ENCODE results near the gene PDE6H. TPM values are rescaled to one million over a fixed set of nuclear protein-coding genes. Genes with fewer than 3 reads are reported as not detected.

Gene PDE6H
- total RNA-seq, 2 donors from 2014 or later, result not detected

DNA sequence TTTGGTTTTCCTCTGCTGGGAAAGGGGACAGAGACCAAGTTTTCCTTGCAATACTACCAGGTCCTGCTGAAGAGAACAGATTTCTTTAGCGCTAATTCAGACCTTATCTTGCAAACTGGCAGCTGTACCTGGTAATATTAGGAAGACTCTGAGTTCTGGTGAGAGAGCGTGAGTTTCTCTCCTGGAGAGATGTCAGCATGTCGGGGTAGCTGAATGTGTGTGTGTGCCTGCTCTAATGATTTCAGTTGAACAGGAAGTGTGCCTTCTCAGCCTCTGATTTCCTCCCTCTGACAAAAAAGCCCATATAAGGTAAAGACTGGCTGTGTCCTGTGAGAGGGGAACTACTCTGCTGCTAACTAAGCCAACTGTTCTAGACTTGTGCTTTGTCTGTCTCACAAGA is 24.2 kb upstream of the PDE6H start:
- no peaks in the 10 kb centered on the region for H3K27me3 ChIP-seq (ENCODE audit: control insufficient read depth, insufficient read depth, low read length, poor library complexity, severe bottlenecking)
- H3K27ac ChIP-seq (ENCODE audit: low read depth, low read length), result no peak overlapping the region
- no peak overlapping the region for H3K9ac ChIP-seq (ENCODE audit: extremely low read depth, low read length, poor library complexity, severe bottlenecking)
- H3K27ac Mint-ChIP-seq, result peak overlapping the region; percentile 93
- H3K4me1 Mint-ChIP-seq, result peaks cover 18% of the 10 kb centered on the region
- peak; percentile 68 for DNase-seq
- H3K27me3 Mint-ChIP-seq (ENCODE audit: insufficient read depth), result no peaks in the 10 kb centered on the region
- no peaks in the 10 kb centered on the region for H3K36me3 ChIP-seq (ENCODE audit: control insufficient read depth, insufficient read depth, low read length)
- H3K9me3 Mint-ChIP-seq, result no peaks in the 10 kb centered on the region
- WGBS, 2 experiments (ENCODE audit: insufficient coverage in 1 of 2, insufficient read length in 1 of 2), result 73 to 86% methylated on average over 3 of the region's 3 CpGs
- TF ChIP-seq, protein P1, sequence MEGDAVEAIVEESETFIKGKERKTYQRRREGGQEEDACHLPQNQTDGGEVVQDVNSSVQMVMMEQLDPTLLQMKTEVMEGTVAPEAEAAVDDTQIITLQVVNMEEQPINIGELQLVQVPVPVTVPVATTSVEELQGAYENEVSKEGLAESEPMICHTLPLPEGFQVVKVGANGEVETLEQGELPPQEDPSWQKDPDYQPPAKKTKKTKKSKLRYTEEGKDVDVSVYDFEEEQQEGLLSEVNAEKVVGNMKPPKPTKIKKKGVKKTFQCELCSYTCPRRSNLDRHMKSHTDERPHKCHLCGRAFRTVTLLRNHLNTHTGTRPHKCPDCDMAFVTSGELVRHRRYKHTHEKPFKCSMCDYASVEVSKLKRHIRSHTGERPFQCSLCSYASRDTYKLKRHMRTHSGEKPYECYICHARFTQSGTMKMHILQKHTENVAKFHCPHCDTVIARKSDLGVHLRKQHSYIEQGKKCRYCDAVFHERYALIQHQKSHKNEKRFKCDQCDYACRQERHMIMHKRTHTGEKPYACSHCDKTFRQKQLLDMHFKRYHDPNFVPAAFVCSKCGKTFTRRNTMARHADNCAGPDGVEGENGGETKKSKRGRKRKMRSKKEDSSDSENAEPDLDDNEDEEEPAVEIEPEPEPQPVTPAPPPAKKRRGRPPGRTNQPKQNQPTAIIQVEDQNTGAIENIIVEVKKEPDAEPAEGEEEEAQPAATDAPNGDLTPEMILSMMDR (conservative IDR thresholded peaks at IDR 0.05), result no peak
- no peaks in the 10 kb centered on the region for H3K36me3 Mint-ChIP-seq (ENCODE audit: low read depth)
- H3K4me3 Mint-ChIP-seq, result no peak overlapping the region
- H3K9me3 ChIP-seq (ENCODE audit: control insufficient read depth, low read length), result no peaks in the 10 kb centered on the region
- no peak overlapping the region for H3K4me3 ChIP-seq (ENCODE audit: low read length)
- H3K4me1 ChIP-seq (ENCODE audit: control insufficient read depth, insufficient read depth, low read length), result peaks cover 9% of the 10 kb centered on the region

DNA sequence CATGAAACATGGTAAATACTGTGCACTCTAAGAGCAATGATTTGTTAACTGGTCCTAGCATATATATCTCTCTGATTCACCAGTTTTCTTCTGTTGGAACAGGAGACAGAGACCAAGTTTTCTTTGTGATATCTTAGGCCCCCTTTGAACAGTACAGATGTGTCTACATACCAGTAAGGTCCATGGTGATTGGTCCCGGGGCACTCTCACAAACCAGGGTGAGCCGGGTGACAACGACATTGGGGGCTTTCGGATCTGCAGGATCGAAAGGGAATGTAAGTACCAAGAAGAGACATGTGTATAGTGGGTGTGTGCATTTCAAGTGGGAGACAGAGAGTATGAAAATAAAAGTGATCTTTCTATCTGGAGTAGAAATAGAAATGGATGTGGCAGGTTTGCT is 23.2 kb upstream of the PDE6H start:
- Mint-ChIP-seq H3K27me3 (ENCODE audit: insufficient read depth) (no peaks in the 10 kb centered on the region), H3K36me3 (ENCODE audit: low read depth) (no peaks in the 10 kb centered on the region), H3K27ac (no peak overlapping the region), H3K4me1 (peaks cover 18% of the 10 kb centered on the region), H3K4me3 (no peak overlapping the region), H3K9me3 (no peaks in the 10 kb centered on the region)
- WGBS, 2 experiments (ENCODE audit: insufficient coverage in 1 of 2, insufficient read length in 1 of 2), result 98% methylated on average over 5 of the region's 5 CpGs
- Histone ChIP-seq H3K27me3 (ENCODE audit: control insufficient read depth, insufficient read depth, low read length, poor library complexity, severe bottlenecking) (no peaks in the 10 kb centered on the region), H3K9ac (ENCODE audit: extremely low read depth, low read length, poor library complexity, severe bottlenecking) (no peak overlapping the region), H3K36me3 (ENCODE audit: control insufficient read depth, insufficient read depth, low read length) (no peaks in the 10 kb centered on the region), H3K4me1 (ENCODE audit: control insufficient read depth, insufficient read depth, low read length) (peaks cover 9% of the 10 kb centered on the region), H3K9me3 (ENCODE audit: control insufficient read depth, low read length) (no peaks in the 10 kb centered on the region), H3K4me3 (ENCODE audit: low read length) (no peak overlapping the region), H3K27ac (ENCODE audit: low read depth, low read length) (no peak overlapping the region)
- DNase-seq, result no peak
- TF ChIP-seq, protein P1 (conservative IDR thresholded peaks at IDR 0.05), result no peak

DNA sequence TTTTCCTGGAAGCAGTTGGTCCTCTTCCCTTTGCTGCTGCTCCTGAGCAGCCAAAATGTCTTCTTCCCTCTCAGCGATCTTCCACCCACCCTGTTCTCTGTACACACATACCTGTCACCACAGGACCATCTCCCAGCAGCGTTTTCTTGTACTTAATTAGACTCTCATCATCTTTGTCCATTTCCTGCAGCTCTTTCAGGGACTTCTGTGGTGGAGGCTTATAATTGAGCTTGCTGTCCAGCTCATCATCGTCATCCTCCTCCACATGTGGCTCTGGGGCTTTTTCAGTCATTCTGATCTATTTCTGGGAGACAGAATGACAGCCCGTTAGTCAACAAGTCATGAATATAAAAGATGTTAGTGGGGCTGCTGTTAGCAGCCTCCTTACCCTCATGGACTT is 22.4 kb upstream of the PDE6H start:
- WGBS, 2 experiments (ENCODE audit: insufficient coverage in 1 of 2, insufficient read length in 1 of 2), result 92 to 95% methylated on average over 2 to 4 of the region's 4 CpGs
- no peaks in the 10 kb centered on the region for H3K36me3 ChIP-seq (ENCODE audit: control insufficient read depth, insufficient read depth, low read length)
- H3K27ac ChIP-seq (ENCODE audit: low read depth, low read length), result no peak overlapping the region
- Mint-ChIP-seq H3K27ac (no peak overlapping the region), H3K36me3 (ENCODE audit: low read depth) (no peaks in the 10 kb centered on the region), H3K27me3 (ENCODE audit: insufficient read depth) (no peaks in the 10 kb centered on the region), H3K4me1 (peaks cover 18% of the 10 kb centered on the region), H3K4me3 (no peak overlapping the region), H3K9me3 (no peaks in the 10 kb centered on the region)
- TF ChIP-seq, protein P1 (conservative IDR thresholded peaks at IDR 0.05), result no peak
- no peaks in the 10 kb centered on the region for H3K27me3 ChIP-seq (ENCODE audit: control insufficient read depth, insufficient read depth, low read length, poor library complexity, severe bottlenecking)
- no peak overlapping the region for H3K9ac ChIP-seq (ENCODE audit: extremely low read depth, low read length, poor library complexity, severe bottlenecking)
- H3K9me3 ChIP-seq (ENCODE audit: control insufficient read depth, low read length), result no peaks in the 10 kb centered on the region
- H3K4me3 ChIP-seq (ENCODE audit: low read length), result no peak overlapping the region
- H3K4me1 ChIP-seq (ENCODE audit: control insufficient read depth, insufficient read depth, low read length), result peaks cover 9% of the 10 kb centered on the region
- DNase-seq, result no peak

Data from endodermal cell (in vitro differentiated cells).